ENCODE measurements around the gene KCNIP4.

The KCNIP4 gene

GRCh38 chr4:21191317-21191716 is 757.3 kb downstream of the KCNIP4 start:
- no peak overlapping the region for H3K9ac ChIP-seq (ENCODE audit: low read depth, low read length)
- no peaks in the 10 kb centered on the region for H3K36me3 ChIP-seq (ENCODE audit: insufficient read depth, low read length)
- 92% methylated on average over 6 of the region's 6 CpGs for WGBS
- no peak overlapping the region for H3K4me3 ChIP-seq (ENCODE audit: low read length)
- no peaks in the 10 kb centered on the region for H3K27me3 ChIP-seq (ENCODE audit: insufficient read depth, low read length)
- peaks cover 11% of the 10 kb centered on the region; the same call in 1 of the 2 replicates for H3K4me1 ChIP-seq (ENCODE audit: insufficient read depth, low read length)
- no peaks in the 10 kb centered on the region for H3K9me3 ChIP-seq (ENCODE audit: insufficient read depth, low read depth, low read length)
- H3K27ac ChIP-seq (ENCODE audit: low read depth, low read length): no peak overlapping the region

GRCh38 chr4:21184788-21185187 is 763.8 kb downstream of the KCNIP4 start:
- no peak overlapping the region for H3K4me3 ChIP-seq (ENCODE audit: low read length)
- no CpG with 5 or more reads among the region's 2 CpGs for WGBS

GRCh38 chr4:21181716-21182115 is 766.9 kb downstream of the KCNIP4 start:
- H3K27ac ChIP-seq (ENCODE audit: low read depth, low read length): no peak overlapping the region

More at GRCh38 chr4:21184788-21185187, 763.8 kb downstream of the KCNIP4 start:
- H3K36me3 ChIP-seq (ENCODE audit: insufficient read depth, low read length): no peaks in the 10 kb centered on the region
- H3K27ac ChIP-seq (ENCODE audit: low read depth, low read length): no peak overlapping the region
- H3K4me1 ChIP-seq (ENCODE audit: insufficient read depth, low read length): peaks cover 4% of the 10 kb centered on the region; the same call in 1 of the 2 replicates
- H3K9ac ChIP-seq (ENCODE audit: low read depth, low read length): no peak overlapping the region
- H3K27me3 ChIP-seq (ENCODE audit: insufficient read depth, low read length): no peaks in the 10 kb centered on the region
- H3K9me3 ChIP-seq (ENCODE audit: insufficient read depth, low read depth, low read length): no peaks in the 10 kb centered on the region

GRCh38 chr4:21177871-21178270 is 770.7 kb downstream of the KCNIP4 start:
- H3K27ac ChIP-seq (ENCODE audit: low read depth, low read length): no peak overlapping the region
- no peaks in the 10 kb centered on the region for H3K4me1 ChIP-seq (ENCODE audit: insufficient read depth, low read length)
- no peaks in the 10 kb centered on the region for H3K36me3 ChIP-seq (ENCODE audit: insufficient read depth, low read length)
- no peak overlapping the region for H3K4me3 ChIP-seq (ENCODE audit: low read length)
- H3K9me3 ChIP-seq (ENCODE audit: insufficient read depth, low read depth, low read length): no peaks in the 10 kb centered on the region
- H3K27me3 ChIP-seq (ENCODE audit: insufficient read depth, low read length): no peaks in the 10 kb centered on the region
- no peak overlapping the region for H3K9ac ChIP-seq (ENCODE audit: low read depth, low read length)

More at GRCh38 chr4:21181716-21182115, 766.9 kb downstream of the KCNIP4 start:
- no peaks in the 10 kb centered on the region for H3K36me3 ChIP-seq (ENCODE audit: insufficient read depth, low read length)
- H3K9ac ChIP-seq (ENCODE audit: low read depth, low read length): no peak overlapping the region
- no peaks in the 10 kb centered on the region for H3K9me3 ChIP-seq (ENCODE audit: insufficient read depth, low read depth, low read length)
- H3K27me3 ChIP-seq (ENCODE audit: insufficient read depth, low read length): no peaks in the 10 kb centered on the region
- H3K4me1 ChIP-seq (ENCODE audit: insufficient read depth, low read length): no peaks in the 10 kb centered on the region
- H3K4me3 ChIP-seq (ENCODE audit: low read length): no peak overlapping the region

DNA sequence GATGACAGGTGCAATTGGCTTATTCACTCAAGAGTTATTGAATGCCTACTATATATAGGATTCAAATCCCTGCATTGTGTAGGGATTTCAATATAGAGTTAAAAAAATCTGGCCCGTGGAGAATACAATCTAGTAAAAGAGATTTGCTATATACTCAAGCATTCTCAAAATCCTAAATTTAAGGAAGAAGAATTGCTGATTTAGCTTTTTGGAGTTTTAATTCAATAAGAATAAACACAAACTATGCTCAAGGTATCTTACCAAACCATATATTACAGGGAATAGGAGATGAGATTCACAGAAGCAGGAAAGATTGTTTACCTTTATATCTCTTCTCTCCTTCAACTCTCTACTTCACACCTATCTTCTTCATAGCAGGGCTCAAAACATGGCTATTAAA is 771.5 kb downstream of the KCNIP4 start:
- Histone ChIP-seq H3K9me3 (ENCODE audit: insufficient read depth, low read depth, low read length) (no peaks in the 10 kb centered on the region), H3K27me3 (ENCODE audit: insufficient read depth, low read length) (no peaks in the 10 kb centered on the region), H3K27ac (ENCODE audit: low read depth, low read length) (no peak overlapping the region), H3K36me3 (ENCODE audit: insufficient read depth, low read length) (no peaks in the 10 kb centered on the region), H3K9ac (ENCODE audit: low read depth, low read length) (no peak overlapping the region), H3K4me3 (ENCODE audit: low read length) (no peak overlapping the region), H3K4me1 (ENCODE audit: insufficient read depth, low read length) (no peaks in the 10 kb centered on the region)
- WGBS: no CpG with 5 or more reads among the region's 1 CpG

DNA sequence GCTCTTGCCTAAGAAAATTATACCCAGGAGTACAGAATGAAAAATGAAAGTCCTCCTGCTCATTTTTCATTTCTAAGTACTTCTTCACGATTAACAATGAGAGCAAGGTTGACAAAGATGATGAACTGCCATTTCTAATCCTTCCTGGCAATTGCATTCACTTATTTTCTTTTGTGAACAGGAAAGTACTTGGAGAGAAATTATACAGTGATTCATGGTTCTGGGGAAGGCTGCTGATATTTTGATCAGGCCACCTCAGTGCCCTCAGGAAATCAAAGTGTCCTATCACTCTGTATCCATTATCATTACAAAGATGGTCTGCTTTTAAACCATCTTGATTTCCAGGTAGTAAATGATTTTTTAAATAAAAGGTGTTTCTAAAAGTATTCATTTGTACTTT is 780.9 kb downstream of the KCNIP4 start:
- WGBS: 94% methylated on average over 1 of the region's 1 CpG
- no peaks in the 10 kb centered on the region for H3K27me3 ChIP-seq (ENCODE audit: insufficient read depth, low read length)

GRCh38 chr4:21155367-21155766 is 793.2 kb downstream of the KCNIP4 start:
- Histone ChIP-seq H3K4me3 (ENCODE audit: low read length) (no peak overlapping the region), H3K27ac (ENCODE audit: low read depth, low read length) (no peak overlapping the region), H3K9me3 (ENCODE audit: insufficient read depth, low read depth, low read length) (0 out of 2 replicates have a peak, but pooled peaks cover 2% of the 10 kb centered on the region), H3K36me3 (ENCODE audit: insufficient read depth, low read length) (no peaks in the 10 kb centered on the region), H3K9ac (ENCODE audit: low read depth, low read length) (no peak overlapping the region), H3K4me1 (ENCODE audit: insufficient read depth, low read length) (no peaks in the 10 kb centered on the region), H3K27me3 (ENCODE audit: insufficient read depth, low read length) (no peaks in the 10 kb centered on the region)
- WGBS: 86% methylated on average over 4 of the region's 4 CpGs

More for the DNA sequence above, 780.9 kb downstream of the KCNIP4 start:
- Histone ChIP-seq H3K36me3 (ENCODE audit: insufficient read depth, low read length) (no peaks in the 10 kb centered on the region), H3K4me3 (ENCODE audit: low read length) (no peak overlapping the region), H3K27ac (ENCODE audit: low read depth, low read length) (no peak overlapping the region), H3K9ac (ENCODE audit: low read depth, low read length) (no peak overlapping the region), H3K9me3 (ENCODE audit: insufficient read depth, low read depth, low read length) (no peaks in the 10 kb centered on the region), H3K4me1 (ENCODE audit: insufficient read depth, low read length) (no peaks in the 10 kb centered on the region)

DNA sequence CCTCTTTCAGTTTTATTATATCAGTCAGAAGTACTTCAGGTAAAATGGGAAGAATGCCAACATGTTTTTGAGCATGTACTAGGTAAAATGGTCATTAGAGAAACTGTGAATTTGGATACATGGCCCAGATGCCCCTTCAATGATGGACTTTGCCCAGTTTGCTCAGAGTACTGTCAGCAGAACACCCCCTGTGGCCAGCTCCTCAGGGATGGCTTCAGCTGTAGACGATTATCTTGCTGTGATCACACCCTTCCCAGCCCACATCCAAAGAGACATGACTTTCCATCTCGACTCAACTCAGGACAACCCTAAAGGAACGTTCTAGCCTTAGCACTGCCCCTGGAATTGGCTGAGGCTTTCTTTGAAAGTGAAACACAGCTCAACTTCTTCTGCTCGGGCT is 809.2 kb downstream of the KCNIP4 start:
- 90% methylated on average over 4 of the region's 4 CpGs for WGBS
- H3K9ac ChIP-seq (ENCODE audit: low read depth, low read length): no peak overlapping the region

DNA sequence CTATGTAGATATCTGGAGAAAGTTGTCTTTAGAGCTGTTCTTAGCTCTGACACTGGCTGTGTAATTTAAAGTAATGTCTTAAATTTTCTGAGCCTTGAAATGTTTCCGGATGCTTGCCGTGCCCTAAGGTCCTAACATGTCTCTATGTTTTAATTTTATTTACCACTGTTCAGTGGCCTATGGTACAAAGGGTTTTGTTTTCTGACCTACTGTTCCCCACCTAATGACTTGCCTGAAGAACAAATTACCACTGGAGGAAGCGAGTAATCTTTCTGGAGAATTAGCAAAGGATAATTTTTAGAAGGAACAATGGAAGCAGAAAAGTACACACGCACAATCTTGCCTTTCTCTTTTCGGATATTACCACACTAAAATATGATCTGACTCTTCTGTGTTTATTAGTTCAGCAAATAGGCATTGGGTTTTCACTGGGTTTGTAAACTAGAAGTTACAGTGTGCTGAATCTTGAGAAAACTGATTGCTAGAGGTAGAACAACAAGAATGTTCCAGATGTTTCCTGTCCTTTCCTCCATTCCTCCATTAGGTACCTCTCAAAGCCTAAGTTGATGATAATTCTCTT is 812.4 kb downstream of the KCNIP4 start:
- H3K9ac ChIP-seq (ENCODE audit: low read depth, low read length): no peak overlapping the region
- 100% methylated on average over 4 of the region's 5 CpGs for WGBS
- no peaks in the 10 kb centered on the region for H3K9me3 ChIP-seq (ENCODE audit: insufficient read depth, low read depth, low read length)
- H3K4me3 ChIP-seq (ENCODE audit: low read length): no peak overlapping the region
- no peaks in the 10 kb centered on the region for H3K4me1 ChIP-seq (ENCODE audit: insufficient read depth, low read length)
- H3K27me3 ChIP-seq (ENCODE audit: insufficient read depth, low read length): no peaks in the 10 kb centered on the region
- no peak overlapping the region for H3K27ac ChIP-seq (ENCODE audit: low read depth, low read length)
- H3K36me3 ChIP-seq (ENCODE audit: insufficient read depth, low read length): no peaks in the 10 kb centered on the region

More for the DNA sequence above, 809.2 kb downstream of the KCNIP4 start:
- no peak overlapping the region for H3K4me3 ChIP-seq (ENCODE audit: low read length)
- no peaks in the 10 kb centered on the region for H3K4me1 ChIP-seq (ENCODE audit: insufficient read depth, low read length)
- no peak overlapping the region for H3K27ac ChIP-seq (ENCODE audit: low read depth, low read length)
- no peaks in the 10 kb centered on the region for H3K9me3 ChIP-seq (ENCODE audit: insufficient read depth, low read depth, low read length)
- H3K36me3 ChIP-seq (ENCODE audit: insufficient read depth, low read length): no peaks in the 10 kb centered on the region
- no peaks in the 10 kb centered on the region for H3K27me3 ChIP-seq (ENCODE audit: insufficient read depth, low read length)

DNA sequence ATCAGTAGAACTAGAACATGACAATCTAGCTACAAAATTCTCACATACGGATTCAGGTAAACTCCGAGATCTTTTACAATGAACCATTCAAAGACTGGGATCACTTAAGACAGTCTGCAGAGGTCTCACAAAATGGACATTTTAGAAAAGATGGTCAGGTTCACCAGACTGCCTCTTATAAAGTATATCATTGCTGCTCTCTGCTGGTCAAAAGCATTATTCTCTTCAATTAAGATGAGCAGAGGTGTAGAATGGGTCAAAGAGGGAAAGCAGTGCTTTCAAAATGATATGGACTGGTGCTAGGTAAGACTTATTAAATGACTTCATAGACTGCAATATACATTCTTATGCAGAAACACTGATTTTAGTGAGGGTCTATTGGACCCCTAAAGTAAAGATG is 813.6 kb downstream of the KCNIP4 start:
- Histone ChIP-seq H3K9ac (ENCODE audit: low read depth, low read length) (no peak overlapping the region), H3K27me3 (ENCODE audit: insufficient read depth, low read length) (no peaks in the 10 kb centered on the region), H3K9me3 (ENCODE audit: insufficient read depth, low read depth, low read length) (no peaks in the 10 kb centered on the region), H3K4me1 (ENCODE audit: insufficient read depth, low read length) (no peaks in the 10 kb centered on the region), H3K36me3 (ENCODE audit: insufficient read depth, low read length) (no peaks in the 10 kb centered on the region), H3K27ac (ENCODE audit: low read depth, low read length) (no peak overlapping the region), H3K4me3 (ENCODE audit: low read length) (no peak overlapping the region)
- 88% methylated on average over 2 of the region's 2 CpGs for WGBS

DNA sequence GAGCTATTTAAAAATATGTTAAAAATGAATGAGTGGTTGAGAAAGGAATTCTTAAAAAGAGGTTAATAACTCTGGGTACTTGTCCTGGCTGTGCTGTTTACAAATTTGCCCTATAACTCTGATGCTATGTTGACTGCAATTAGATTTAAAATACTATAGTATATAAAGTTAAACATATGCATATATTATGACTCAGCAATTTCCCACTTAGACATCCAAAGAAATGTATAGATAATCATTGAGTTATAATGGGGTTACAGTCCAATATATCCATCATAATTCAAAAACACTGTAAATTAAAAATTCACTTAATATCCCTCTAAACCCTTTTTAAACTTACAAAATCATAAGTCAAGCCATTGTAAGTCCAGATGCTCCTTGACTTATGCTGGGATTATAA is 818.0 kb downstream of the KCNIP4 start:
- Histone ChIP-seq H3K27ac (ENCODE audit: low read depth, low read length) (no peak overlapping the region), H3K9ac (ENCODE audit: low read depth, low read length) (no peak overlapping the region), H3K4me1 (ENCODE audit: insufficient read depth, low read length) (no peaks in the 10 kb centered on the region), H3K9me3 (ENCODE audit: insufficient read depth, low read depth, low read length) (no peaks in the 10 kb centered on the region), H3K36me3 (ENCODE audit: insufficient read depth, low read length) (no peaks in the 10 kb centered on the region), H3K4me3 (ENCODE audit: low read length) (no peak overlapping the region), H3K27me3 (ENCODE audit: insufficient read depth, low read length) (no peaks in the 10 kb centered on the region)

DNA sequence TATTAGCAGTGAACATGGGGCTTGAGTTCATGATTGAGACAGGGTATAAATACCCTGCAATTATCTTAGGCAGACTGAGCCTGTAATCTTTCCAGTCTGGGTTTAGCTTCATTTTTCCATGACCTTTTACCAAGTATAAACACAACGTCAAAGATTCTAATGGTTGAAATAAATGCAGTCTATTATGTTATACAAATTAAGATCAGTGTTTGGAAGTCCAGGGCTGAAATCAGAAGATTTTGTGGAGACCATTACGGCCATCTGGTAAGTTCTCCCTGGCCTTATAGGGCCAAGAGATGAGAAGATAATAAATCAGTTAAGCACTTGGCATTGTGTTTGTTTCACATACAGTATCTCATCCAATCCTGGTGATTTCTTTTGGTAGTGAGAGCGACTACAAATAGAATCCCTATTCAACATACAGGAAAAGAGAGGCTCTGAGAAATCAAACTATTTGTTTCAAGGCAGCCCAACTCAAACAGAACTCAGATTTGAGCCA is 822.5 kb downstream of the KCNIP4 start:
- Histone ChIP-seq H3K9ac (ENCODE audit: low read depth, low read length) (no peak overlapping the region), H3K4me1 (ENCODE audit: insufficient read depth, low read length) (no peaks in the 10 kb centered on the region), H3K9me3 (ENCODE audit: insufficient read depth, low read depth, low read length) (no peaks in the 10 kb centered on the region), H3K27me3 (ENCODE audit: insufficient read depth, low read length) (no peaks in the 10 kb centered on the region), H3K4me3 (ENCODE audit: low read length) (no peak overlapping the region), H3K36me3 (ENCODE audit: insufficient read depth, low read length) (no peaks in the 10 kb centered on the region), H3K27ac (ENCODE audit: low read depth, low read length) (no peak overlapping the region)
- whole genome bisulfite sequencing: 95% methylated on average over 3 of the region's 3 CpGs

Data from HUES64 (cell line).